AG09309 (cell line): Measurements from ENCODE around the gene SPAG4.

Experiments used
- DNase-seq: peaks from one replicate; pipeline ENCODE4 v3.0.0-alpha.2; 2010; ENCODE audit warnings: low read depth
- H3K4me3 ChIP-seq: 2 replicates; pipeline ENCODE4 v1.5.1; 2011; ENCODE audit warnings: mild to moderate bottlenecking, low read depth, low read length, moderate library complexity; ENCODE audit not compliant: control insufficient read depth
- CTCF ChIP-seq: IDR thresholded peaks from 2 replicates; pipeline ENCODE4 v1.5.1; 2011; ENCODE audit warnings: mild to moderate bottlenecking, low read depth, low read length, inconsistent platforms; ENCODE audit not compliant: insufficient read depth, control insufficient read depth; ENCODE audit errors: missing control alignments

SPAG4 gene

GRCh38 chr20:35641743-35642142 lies 26.1 kb downstream of the SPAG4 start:
- no peak for TF ChIP-seq CTCF
- DNase-seq: no peak
- H3K4me3 ChIP-seq: no peak overlapping the region

DNA sequence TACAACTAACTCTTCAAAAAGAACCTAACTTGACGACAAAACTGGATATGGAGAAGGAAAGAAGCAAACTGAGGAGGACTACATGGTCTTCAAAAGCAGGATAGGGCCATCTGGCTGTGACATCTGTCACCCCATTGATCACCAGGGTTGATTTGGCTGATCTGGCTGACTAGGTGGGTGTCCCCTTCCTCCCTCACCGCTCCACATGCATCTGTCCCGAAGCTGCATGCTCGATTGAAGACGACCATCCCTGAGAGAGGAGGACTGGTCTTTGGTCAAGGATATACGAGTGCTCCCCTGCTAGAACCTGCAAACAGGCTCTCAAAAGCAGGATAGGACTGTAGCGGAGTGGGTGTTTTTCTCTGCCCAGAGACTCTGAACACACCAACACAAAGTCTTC lies 27.4 kb downstream of the SPAG4 start:
- H3K4me3 ChIP-seq: no peak overlapping the region
- DNase-seq: no peak
- TF ChIP-seq CTCF: no peak

GRCh38 chr20:35644806-35645205 lies 29.2 kb downstream of the SPAG4 start:
- H3K4me3 ChIP-seq: no peak overlapping the region
- no peak for TF ChIP-seq CTCF
- no peak for DNase-seq

- no peak overlapping the region for H3K4me3 ChIP-seq
- no peak for TF ChIP-seq CTCF
- DNase-seq: no peak
Measured at GRCh38 chr20:35648836-35649235, 33.2 kb downstream of the SPAG4 start.

- TF ChIP-seq CTCF: no peak
- H3K4me3 ChIP-seq: no peak overlapping the region
- no peak for DNase-seq
Measured at GRCh38 chr20:35650632-35651031, 35.0 kb downstream of the SPAG4 start.

DNA sequence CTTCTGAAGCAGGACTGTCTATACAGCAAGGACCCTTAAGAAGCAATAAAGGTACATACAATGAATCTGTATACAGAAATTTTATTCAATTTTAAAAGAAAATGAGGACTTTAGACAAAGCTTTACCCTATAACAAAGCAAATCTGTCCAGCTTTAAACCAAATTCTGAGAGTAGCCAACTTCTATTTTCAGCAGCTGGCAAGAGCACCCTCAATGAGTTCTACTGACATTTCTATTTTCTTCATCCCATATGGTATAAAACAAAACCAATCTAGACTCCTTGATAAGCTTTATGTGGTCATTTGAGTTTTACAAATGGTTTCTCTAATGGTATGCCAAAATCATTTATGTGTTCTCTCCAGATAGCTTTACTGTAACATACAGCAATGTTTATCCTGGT lies 36.3 kb downstream of the SPAG4 start:
- no peak for DNase-seq
- H3K4me3 ChIP-seq: no peak overlapping the region
- no peak for TF ChIP-seq CTCF
